ENCODE measurements around the gene EFCAB5. TPM values are rescaled to one million over a fixed set of nuclear protein-coding genes. Genes with fewer than 3 reads are reported as not detected.

Gene EFCAB5
- total and polyA plus RNA-seq, 4 donors = under 0.01 to 0.05 TPM; not detected in 2

- TF ChIP-seq SP1 (IDR thresholded peaks at IDR 0.05) (no peak), RAD21 (IDR thresholded peaks at IDR 0.05) (no peak), FOXA1 (IDR thresholded peaks at IDR 0.05) (peak; percentile 15), HNF4G (IDR thresholded peaks at IDR 0.05) (no peak), RXRA (IDR thresholded peaks at IDR 0.05) (peak; percentile 13 to 36), FOXA2 (IDR thresholded peaks at IDR 0.05) (peak; percentile 45), YY1 (IDR thresholded peaks at IDR 0.05) (no peak), TAF1 (conservative IDR thresholded peaks at IDR 0.05) (no peak)
- TF ChIP-seq, protein P1, sequence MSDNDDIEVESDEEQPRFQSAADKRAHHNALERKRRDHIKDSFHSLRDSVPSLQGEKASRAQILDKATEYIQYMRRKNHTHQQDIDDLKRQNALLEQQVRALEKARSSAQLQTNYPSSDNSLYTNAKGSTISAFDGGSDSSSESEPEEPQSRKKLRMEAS (IDR thresholded peaks at IDR 0.05) = no peak
Measured at GRCh38 chr17:30113213-30113612, 171.8 kb downstream of the EFCAB5 start (continued).

GRCh38 chr17:30116345-30116660 is 174.9 kb downstream of the EFCAB5 start:
- Histone ChIP-seq H3K36me3 (ENCODE audit: control insufficient read depth in 4 of 4, insufficient read depth in 3 of 4, low read depth in 1 of 4, low read length in 3 of 4) (peaks cover 0 to 6% (median 0%) of the 10 kb centered on the region in 4 donors), H3K9ac (ENCODE audit: low read depth in 1 of 2, low read length in 2 of 2) (peak overlapping the region; percentile 77 to 89), H3K27me3 (ENCODE audit: control insufficient read depth in 4 of 4, insufficient read depth in 4 of 4, low read length in 3 of 4) (no peaks in the 10 kb centered on the region), H3K4me3 (ENCODE audit: low read depth in 1 of 3, low read length in 3 of 3) (peak overlapping the region; percentile 62 to 86 (median 77)), H3K27ac (ENCODE audit: low read depth in 1 of 2, low read length in 2 of 2) (peak overlapping the region; percentile 86 to 91), H3K9me3 (ENCODE audit: control insufficient read depth in 4 of 4, low read length in 3 of 4) (no peaks in the 10 kb centered on the region), H3K4me1 (ENCODE audit: control insufficient read depth in 4 of 4, insufficient read depth in 4 of 4, low read length in 3 of 4) (peaks cover 0 to 10% (median 2%) of the 10 kb centered on the region in 4 donors)
- TF ChIP-seq, protein P2, sequence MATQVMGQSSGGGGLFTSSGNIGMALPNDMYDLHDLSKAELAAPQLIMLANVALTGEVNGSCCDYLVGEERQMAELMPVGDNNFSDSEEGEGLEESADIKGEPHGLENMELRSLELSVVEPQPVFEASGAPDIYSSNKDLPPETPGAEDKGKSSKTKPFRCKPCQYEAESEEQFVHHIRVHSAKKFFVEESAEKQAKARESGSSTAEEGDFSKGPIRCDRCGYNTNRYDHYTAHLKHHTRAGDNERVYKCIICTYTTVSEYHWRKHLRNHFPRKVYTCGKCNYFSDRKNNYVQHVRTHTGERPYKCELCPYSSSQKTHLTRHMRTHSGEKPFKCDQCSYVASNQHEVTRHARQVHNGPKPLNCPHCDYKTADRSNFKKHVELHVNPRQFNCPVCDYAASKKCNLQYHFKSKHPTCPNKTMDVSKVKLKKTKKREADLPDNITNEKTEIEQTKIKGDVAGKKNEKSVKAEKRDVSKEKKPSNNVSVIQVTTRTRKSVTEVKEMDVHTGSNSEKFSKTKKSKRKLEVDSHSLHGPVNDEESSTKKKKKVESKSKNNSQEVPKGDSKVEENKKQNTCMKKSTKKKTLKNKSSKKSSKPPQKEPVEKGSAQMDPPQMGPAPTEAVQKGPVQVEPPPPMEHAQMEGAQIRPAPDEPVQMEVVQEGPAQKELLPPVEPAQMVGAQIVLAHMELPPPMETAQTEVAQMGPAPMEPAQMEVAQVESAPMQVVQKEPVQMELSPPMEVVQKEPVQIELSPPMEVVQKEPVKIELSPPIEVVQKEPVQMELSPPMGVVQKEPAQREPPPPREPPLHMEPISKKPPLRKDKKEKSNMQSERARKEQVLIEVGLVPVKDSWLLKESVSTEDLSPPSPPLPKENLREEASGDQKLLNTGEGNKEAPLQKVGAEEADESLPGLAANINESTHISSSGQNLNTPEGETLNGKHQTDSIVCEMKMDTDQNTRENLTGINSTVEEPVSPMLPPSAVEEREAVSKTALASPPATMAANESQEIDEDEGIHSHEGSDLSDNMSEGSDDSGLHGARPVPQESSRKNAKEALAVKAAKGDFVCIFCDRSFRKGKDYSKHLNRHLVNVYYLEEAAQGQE (IDR thresholded peaks at IDR 0.05) = no peak
- TF ChIP-seq ATF3 (IDR thresholded peaks at IDR 0.05) (no peak), EGR1 (IDR thresholded peaks at IDR 0.05; ENCODE audit: low read depth in 2 of 2) (no peak), RAD21 (IDR thresholded peaks at IDR 0.05) (no peak), GABPA (IDR thresholded peaks at IDR 0.05 in 1 of 2, conservative IDR thresholded peaks at IDR 0.05 in 1 of 2) (no peak), TAF1 (conservative IDR thresholded peaks at IDR 0.05) (no peak), FOXA1 (IDR thresholded peaks at IDR 0.05) (no peak), HNF4G (IDR thresholded peaks at IDR 0.05) (no peak), YY1 (IDR thresholded peaks at IDR 0.05) (no peak), HNF4A (conservative IDR thresholded peaks at IDR 0.05) (no peak), SP1 (IDR thresholded peaks at IDR 0.05) (no peak), NR2F2 (IDR thresholded peaks at IDR 0.05) (no peak)
- TF ChIP-seq, protein P3, sequence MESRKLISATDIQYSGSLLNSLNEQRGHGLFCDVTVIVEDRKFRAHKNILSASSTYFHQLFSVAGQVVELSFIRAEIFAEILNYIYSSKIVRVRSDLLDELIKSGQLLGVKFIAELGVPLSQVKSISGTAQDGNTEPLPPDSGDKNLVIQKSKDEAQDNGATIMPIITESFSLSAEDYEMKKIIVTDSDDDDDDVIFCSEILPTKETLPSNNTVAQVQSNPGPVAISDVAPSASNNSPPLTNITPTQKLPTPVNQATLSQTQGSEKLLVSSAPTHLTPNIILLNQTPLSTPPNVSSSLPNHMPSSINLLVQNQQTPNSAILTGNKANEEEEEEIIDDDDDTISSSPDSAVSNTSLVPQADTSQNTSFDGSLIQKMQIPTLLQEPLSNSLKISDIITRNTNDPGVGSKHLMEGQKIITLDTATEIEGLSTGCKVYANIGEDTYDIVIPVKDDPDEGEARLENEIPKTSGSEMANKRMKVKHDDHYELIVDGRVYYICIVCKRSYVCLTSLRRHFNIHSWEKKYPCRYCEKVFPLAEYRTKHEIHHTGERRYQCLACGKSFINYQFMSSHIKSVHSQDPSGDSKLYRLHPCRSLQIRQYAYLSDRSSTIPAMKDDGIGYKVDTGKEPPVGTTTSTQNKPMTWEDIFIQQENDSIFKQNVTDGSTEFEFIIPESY (IDR thresholded peaks at IDR 0.05) = no peak
- TF ChIP-seq, protein P4, sequence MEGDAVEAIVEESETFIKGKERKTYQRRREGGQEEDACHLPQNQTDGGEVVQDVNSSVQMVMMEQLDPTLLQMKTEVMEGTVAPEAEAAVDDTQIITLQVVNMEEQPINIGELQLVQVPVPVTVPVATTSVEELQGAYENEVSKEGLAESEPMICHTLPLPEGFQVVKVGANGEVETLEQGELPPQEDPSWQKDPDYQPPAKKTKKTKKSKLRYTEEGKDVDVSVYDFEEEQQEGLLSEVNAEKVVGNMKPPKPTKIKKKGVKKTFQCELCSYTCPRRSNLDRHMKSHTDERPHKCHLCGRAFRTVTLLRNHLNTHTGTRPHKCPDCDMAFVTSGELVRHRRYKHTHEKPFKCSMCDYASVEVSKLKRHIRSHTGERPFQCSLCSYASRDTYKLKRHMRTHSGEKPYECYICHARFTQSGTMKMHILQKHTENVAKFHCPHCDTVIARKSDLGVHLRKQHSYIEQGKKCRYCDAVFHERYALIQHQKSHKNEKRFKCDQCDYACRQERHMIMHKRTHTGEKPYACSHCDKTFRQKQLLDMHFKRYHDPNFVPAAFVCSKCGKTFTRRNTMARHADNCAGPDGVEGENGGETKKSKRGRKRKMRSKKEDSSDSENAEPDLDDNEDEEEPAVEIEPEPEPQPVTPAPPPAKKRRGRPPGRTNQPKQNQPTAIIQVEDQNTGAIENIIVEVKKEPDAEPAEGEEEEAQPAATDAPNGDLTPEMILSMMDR (IDR thresholded peaks at IDR 0.05; ENCODE audit: low read depth, low read length, missing input control) = no peak
- 14% methylated on average over 10 of the region's 10 CpGs for WGBS
- no peak for DNase-seq (ENCODE audit: low spot score)
